H1 (cell line): Measurements from ENCODE around the gene ROR1. TPM values are rescaled to one million over a fixed set of nuclear protein-coding genes. Genes with fewer than 3 reads are reported as not detected.
A peak's percentile ranks its signal among the peaks of the same experiment; 100 is the strongest.

Experiments used
- CTCF ChIA-PET: fragments of 300-600 bp; sonication (Branson Sonifier 250); formaldehyde crosslinking; loops from one replicate; lab custom pipeline; 2021; ENCODE audit not compliant: partially characterized antibody; lab: Charles Lee
- POLR2A ChIA-PET: fragments of 300-600 bp; sonication (Branson Sonifier 250); formaldehyde crosslinking; loops from one replicate; lab custom pipeline; 2021; ENCODE audit warnings: inconsistent platforms; ENCODE audit not compliant: partially characterized antibody; lab: Charles Lee
- DNase-seq, 2 experiments: peaks; one replicate each; pipeline versions ENCODE4 v3.0.0 to v3.0.0-alpha.2; 2010 to 2022; ENCODE audit warnings: low spot score in 2 of 2, low read depth in 1 of 2, mixed read lengths in 1 of 2
- FAIRE-seq: peaks from 2 replicates; lab custom pipeline; 2011; peaks lifted over from hg19 to GRCh38; lab: Jason Lieb, UNC
- H2AFZ ChIP-seq: 2 replicates; pipeline ENCODE4 v1.8.1; 2012; ENCODE audit warnings: low read length, inconsistent platforms
- H2AK5ac ChIP-seq: 2 replicates; pipeline ENCODE4 v1.6.1; 2013; ENCODE audit warnings: low read depth, low read length
- H2BK120ac ChIP-seq: replicated peaks from 2 replicates; pipeline ENCODE3; 2013; ENCODE audit warnings: low read depth, low read length, inconsistent platforms
- H2BK12ac ChIP-seq: 2 replicates; pipeline ENCODE4 v1.6.1; 2013; ENCODE audit warnings: low read depth, low read length
- H2BK15ac ChIP-seq: 2 replicates; pipeline ENCODE4 v1.6.1; 2013; ENCODE audit warnings: low read length
- H2BK20ac ChIP-seq: 2 replicates; pipeline ENCODE4 v1.6.1; 2013; ENCODE audit warnings: low read length
- H2BK5ac ChIP-seq: 2 replicates; pipeline ENCODE4 v1.6.1; 2013; ENCODE audit warnings: low read depth, low read length
- H3K14ac ChIP-seq: 2 replicates; pipeline ENCODE4 v1.6.1; 2013; ENCODE audit warnings: inconsistent platforms; ENCODE audit not compliant: insufficient read length
- H3K18ac ChIP-seq: 2 replicates; pipeline ENCODE4 v1.6.1; 2013; ENCODE audit warnings: low read length; ENCODE audit errors: extremely low read depth
- H3K23ac ChIP-seq: 2 replicates; pipeline ENCODE4 v1.6.1; 2013; ENCODE audit warnings: inconsistent platforms; ENCODE audit not compliant: insufficient read length
- H3K23me2 ChIP-seq: 2 replicates; pipeline ENCODE4 v1.6.1; 2013; ENCODE audit warnings: low read depth, low read length
- H3K27ac ChIP-seq: 2 replicates; pipeline ENCODE4 v1.6.1; 2011; ENCODE audit warnings: low read depth, low read length, inconsistent platforms
- H3K27me3 ChIP-seq, 4 experiments: replicated peaks in 1 of 4; 1 replicate in 1 of 4; 2 replicates in 3 of 4; pipeline versions ENCODE4 v1.6.1 to v1.8.1; 2011 to 2013; ENCODE audit warnings: low read length in 3 of 4, mild to moderate bottlenecking in 3 of 4, inconsistent platforms in 2 of 4, mixed read lengths in 2 of 4, moderate library complexity in 1 of 4; ENCODE audit not compliant: control insufficient read depth in 3 of 4, insufficient read depth in 3 of 4; ENCODE audit errors: extremely low read depth in 1 of 4
- H3K36me3 ChIP-seq, 4 experiments: 2 replicates each; pipeline versions ENCODE4 v1.6.1 to v1.8.1; 2011 to 2013; ENCODE audit warnings: mild to moderate bottlenecking in 4 of 4, low read length in 3 of 4, moderate library complexity in 2 of 4, control low read depth in 1 of 4, inconsistent platforms in 1 of 4; ENCODE audit not compliant: insufficient read depth in 4 of 4, control insufficient read depth in 2 of 4
- H3K4ac ChIP-seq: replicated peaks from 2 replicates; pipeline ENCODE3; 2013; ENCODE audit warnings: low read length, low read depth, mixed read lengths, inconsistent platforms; ENCODE audit not compliant: insufficient read length
- H3K4me1 ChIP-seq, 4 experiments: replicated peaks in 1 of 4; 1 replicate in 1 of 4; 2 replicates in 3 of 4; pipeline versions ENCODE4 v1.6.1 to v1.8.1; 2011 to 2013; ENCODE audit warnings: low read length in 3 of 4, inconsistent platforms in 2 of 4, mixed read lengths in 1 of 4; ENCODE audit not compliant: insufficient read depth in 4 of 4, control insufficient read depth in 3 of 4
- H3K4me2 ChIP-seq, 2 experiments: 2 replicates each; pipeline versions ENCODE4 v1.6.1 to v1.8.1; 2011 to 2013; ENCODE audit warnings: low read depth in 2 of 2, low read length in 2 of 2, control low read depth in 1 of 2, inconsistent platforms in 1 of 2, mild to moderate bottlenecking in 1 of 2; ENCODE audit not compliant: insufficient read depth in 1 of 2
- H3K4me3 ChIP-seq, 4 experiments: fragments of 200-600, 300-600 bp in 1 of 4; sonication (generic), shearing (Covaris generic), sonication (Bioruptor Twin) in 1 of 4; 2 replicates each; pipeline versions ENCODE4 v1.5.1 to v1.8.1; 2011 to 2016; ENCODE audit warnings: low read length in 4 of 4, low read depth in 3 of 4, control low read depth in 2 of 4, inconsistent platforms in 2 of 4, mild to moderate bottlenecking in 2 of 4, mixed read lengths in 1 of 4, moderate library complexity in 1 of 4; ENCODE audit not compliant: insufficient read depth in 2 of 4; ENCODE audit errors: extremely low read depth in 1 of 4
- H3K56ac ChIP-seq: replicated peaks from 2 replicates; pipeline ENCODE3; 2013; ENCODE audit warnings: low read depth, mild to moderate bottlenecking, mixed read lengths, low read length, inconsistent platforms; ENCODE audit not compliant: insufficient read length
- H3K79me1 ChIP-seq: 2 replicates; pipeline ENCODE4 v1.6.1; 2013; ENCODE audit warnings: low read depth, low read length, control low read depth
- H3K79me2 ChIP-seq, 2 experiments: 2 replicates each; pipeline versions ENCODE4 v1.6.1 to v1.8.1; 2012 to 2013; ENCODE audit warnings: low read length in 2 of 2, mild to moderate bottlenecking in 2 of 2, inconsistent platforms in 1 of 2; ENCODE audit not compliant: insufficient read depth in 2 of 2, control insufficient read depth in 1 of 2
- H3K9ac ChIP-seq, 4 experiments: replicated peaks in 1 of 4; 1 replicate in 1 of 4; 2 replicates in 3 of 4; pipeline versions ENCODE4 v1.6.1 to v1.8.1; 2011 to 2013; ENCODE audit warnings: low read depth in 3 of 4, low read length in 3 of 4, control low read depth in 2 of 4, mild to moderate bottlenecking in 2 of 4, moderate library complexity in 2 of 4, inconsistent platforms in 1 of 4; ENCODE audit errors: extremely low read depth in 1 of 4
- H3K9me3 ChIP-seq, 2 experiments: 2 replicates each; pipeline versions ENCODE4 v1.6.1 to v1.8.1; 2012 to 2013; ENCODE audit warnings: mild to moderate bottlenecking in 2 of 2, moderate library complexity in 2 of 2, control low read depth in 1 of 2, inconsistent platforms in 1 of 2, low read depth in 1 of 2, low read length in 1 of 2, mixed read lengths in 1 of 2; ENCODE audit not compliant: insufficient read depth in 2 of 2
- H4K20me1 ChIP-seq, 2 experiments: replicated peaks in 1 of 2; 2 replicates each; pipeline versions ENCODE3 to v1.8.1; 2011 to 2013; ENCODE audit warnings: inconsistent platforms in 2 of 2, low read length in 2 of 2, mild to moderate bottlenecking in 1 of 2; ENCODE audit not compliant: insufficient read depth in 2 of 2, control insufficient read depth in 1 of 2
- H4K5ac ChIP-seq: 2 replicates; pipeline ENCODE4 v1.6.1; 2013; ENCODE audit warnings: low read length, low read depth, mixed read lengths, inconsistent platforms; ENCODE audit not compliant: insufficient read length
- H4K8ac ChIP-seq: 2 replicates; pipeline ENCODE4 v1.8.0; 2013; ENCODE audit warnings: mild to moderate bottlenecking, moderate library complexity, low read length, inconsistent platforms; ENCODE audit not compliant: insufficient read depth; ENCODE audit errors: extremely low read depth
- H4K91ac ChIP-seq: replicated peaks from 2 replicates; pipeline ENCODE3; 2013; ENCODE audit warnings: low read length, mixed read lengths, inconsistent platforms; ENCODE audit not compliant: insufficient read length
- ATF3 ChIP-seq: IDR thresholded peaks from 2 replicates; pipeline ENCODE4 v1.6.1; 2011; ENCODE audit warnings: low read depth, mild to moderate bottlenecking, low read length; ENCODE audit not compliant: insufficient read depth
- KDM1A ChIP-seq: fragments of 200-600, 300-600 bp; sonication (generic); IDR thresholded peaks from 2 replicates; pipeline ENCODE4 v1.7.1; 2016; ENCODE audit warnings: mild to moderate bottlenecking, low read length, borderline replicate concordance
- RAD21 ChIP-seq, 2 experiments: IDR thresholded peaks in 1 of 2; conservative IDR thresholded peaks in 1 of 2; 2 replicates each; pipeline ENCODE4 v1.6.1; 2011; ENCODE audit warnings: low read depth in 2 of 2, low read length in 2 of 2, improper control_type of control experiment in 1 of 2, inconsistent platforms in 1 of 2, mild to moderate bottlenecking in 1 of 2, moderate library complexity in 1 of 2
- WGBS, 2 experiments: shearing (Covaris generic) in 1 of 2; methylation state at CpG; one replicate each; pipeline versions ENCODE4 v1.1.6 to v1.1.7; 2013 to 2015; ENCODE audit warnings: low lambda C conversion rate in 2 of 2, mixed read lengths in 2 of 2, inconsistent platforms in 1 of 2, low coverage in 1 of 2, missing lambda C conversion rate in 1 of 2; ENCODE audit not compliant: insufficient replicate concordance in 2 of 2, insufficient coverage in 1 of 2, insufficient read length in 1 of 2; ENCODE audit errors: extremely low coverage in 1 of 2, missing lambda C conversion rate in 1 of 2; 5-methylcytosine and 5-hydroxymethylcytosine counted together
- polyA plus RNA-seq, 7 experiments: library from polyadenylated mRNA; depleted of rRNA in 3 of 7; stranded (reverse) in 5 of 7; unstranded in 2 of 7; fragments of >200 nt in 5 of 7; fragments of 200-250 nt in 2 of 7; gene quantifications; 1 replicate in 5 of 7; 2 replicates in 1 of 7; 4 replicates in 1 of 7; pipeline versions ENCODE4 v1.2.1 to v1.2.3, GENCODE V29; 2011 to 2013; ENCODE audit warnings: missing spikeins in 2 of 7, mixed read lengths in 2 of 7
- total RNA-seq: library from RNA; stranded (reverse); fragmentation: NEBNext Ultra II Directional; extraction: Animal tissue kit (Norgen Biotek cat#: 25700); gene quantifications from 2 replicates; pipeline ENCODE4 v1.2.1, GENCODE V29; 2021

Gene ROR1
- total and polyA plus RNA-seq, 2 of the 8 experiments (the other 6 are each of a cell fraction or from before 2014, with no cell fraction given), result 33.6 to 73.6 TPM

DNA sequence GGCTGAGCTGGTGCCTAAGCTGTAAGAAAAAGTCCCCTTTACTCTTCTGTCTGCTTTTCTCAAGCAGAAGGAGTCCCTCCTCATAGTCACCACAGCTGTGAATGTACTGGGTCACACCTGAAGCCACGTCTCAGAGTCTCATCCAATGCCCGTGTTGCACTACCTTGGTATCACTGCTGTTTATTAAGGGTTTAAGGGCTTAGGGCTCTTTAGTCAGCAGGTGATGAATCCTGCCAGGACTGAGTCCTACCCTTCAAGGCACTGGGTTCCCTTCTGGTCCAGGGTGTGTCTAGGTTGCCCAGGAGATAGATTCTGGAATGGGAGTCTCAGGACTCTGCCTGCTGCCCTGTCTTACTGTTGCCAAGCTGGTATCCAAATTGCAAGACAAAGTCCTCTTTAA, 33.4 kb upstream of the ROR1 start:
- Histone ChIP-seq H4K20me1 (no peaks in the 10 kb centered on the region), H3K4ac (no peak overlapping the region), H2AFZ (no peak overlapping the region), H3K4me1 (no peaks in the 10 kb centered on the region; a peak in 1 of 7 replicates), H3K9me3 (peaks cover 3 to 4% of the 10 kb centered on the region in 2 experiments; a peak in 1 of 4 replicates), H3K14ac (no peak overlapping the region), H3K79me2 (no peaks in the 10 kb centered on the region), H3K56ac (no peak overlapping the region), H3K4me3 (no peak overlapping the region), H3K27me3 (no peaks in the 10 kb centered on the region), H4K91ac (no peak overlapping the region), H2BK15ac (0 out of 2 replicates have a peak overlapping the region, but pooled peaks have one; percentile 14), H3K23ac (no peak overlapping the region), H2BK120ac (peak overlapping the region; percentile 33), H2BK12ac (peak overlapping the region; percentile 14; the same call in 1 of the 2 replicates), H3K4me2 (no peak overlapping the region), H2BK5ac (no peak overlapping the region), H3K9ac (no peak overlapping the region), H2AK5ac (no peak overlapping the region), H3K18ac (no peak overlapping the region), H3K27ac (no peak overlapping the region), H4K5ac (no peak overlapping the region), H4K8ac (no peak overlapping the region), H3K79me1 (no peaks in the 10 kb centered on the region), H3K23me2 (no peaks in the 10 kb centered on the region), H3K36me3 (no peaks in the 10 kb centered on the region), H2BK20ac (peak overlapping the region; percentile 22; the same call in 1 of the 2 replicates)
- TF ChIP-seq KDM1A (no peak), RAD21 (IDR thresholded peaks at IDR 0.05 in 1 of 2, conservative IDR thresholded peaks at IDR 0.05 in 1 of 2; ENCODE audit: low read depth in 2 of 2, low read length in 2 of 2) (no peak), ATF3 (no peak)
- 97% methylated on average over 2 of the region's 2 CpGs; no CpG with 5 or more reads in 1 of the 2 experiments for WGBS, 2 experiments
- ChIA-PET POLR2A (no interaction called here), CTCF (interaction anchor here (0.9 to 1.4 kb wide), 5 partner anchors 21 to 306 kb away, joined by 3 to 5 read pairs (median 3); no protein-coding TSS in a partner anchor)
- DNase-seq (no peak), FAIRE-seq (no peak)
